ENCODE measurements around the gene FNDC3B. TPM values are rescaled to one million over a fixed set of nuclear protein-coding genes. Genes with fewer than 3 reads are reported as not detected.

Gene FNDC3B
- total and polyA plus RNA-seq, 2 donors (not counting 3 experiments of a cell fraction or from before 2014, with no cell fraction given), result 91.6 to 295 TPM

GRCh38 chr3:172437713-172438112 is 398.3 kb downstream of the FNDC3B start:
- Histone ChIP-seq H3K9me3 (replicated peaks; ENCODE audit: control insufficient read depth, insufficient read depth, low read length) (no peaks in the 10 kb centered on the region), H2AFZ (ENCODE audit: low read depth, low read length) (no peak overlapping the region), H3K36me3 (ENCODE audit: control insufficient read depth in 2 of 2, extremely low read depth in 1 of 2, insufficient read depth in 2 of 2, low read length in 2 of 2) (no peaks in the 10 kb centered on the region), H3K9me1 (replicated peaks; ENCODE audit: control insufficient read depth, extremely low read depth, insufficient read depth, low read length) (no peaks in the 10 kb centered on the region), H3K4me3 (replicated peaks in 1 of 3; ENCODE audit: insufficient read depth in 1 of 3, low read depth in 1 of 3, low read length in 3 of 3) (no peak overlapping the region), H3K9ac (replicated peaks; ENCODE audit: extremely low read depth, insufficient read depth, low read length) (no peak overlapping the region), H3K4me2 (ENCODE audit: insufficient read depth, low read length) (no peak overlapping the region), H3K27me3 (ENCODE audit: control insufficient read depth in 2 of 2, insufficient read depth in 2 of 2, low read length in 2 of 2) (peaks cover 8 to 11% of the 10 kb centered on the region in 2 experiments), H4K20me1 (replicated peaks; ENCODE audit: control insufficient read depth, extremely low read depth, insufficient read depth, low read length) (no peaks in the 10 kb centered on the region), H3K27ac (ENCODE audit: insufficient read depth, low read depth, low read length) (no peak overlapping the region), H3K79me2 (ENCODE audit: control insufficient read depth, insufficient read depth, low read length) (no peaks in the 10 kb centered on the region), H3K4me1 (ENCODE audit: control insufficient read depth, extremely low read depth, insufficient read depth, low read length) (no peaks in the 10 kb centered on the region)
- DNase-seq (ENCODE audit: low read depth, low spot score) (no peak), FAIRE-seq (no peak)
- TF ChIP-seq FOS (IDR thresholded peaks at IDR 0.05; ENCODE audit: borderline replicate concordance, insufficient read depth, low read length), result no peak
- no peak for TF ChIP-seq POLR2A (IDR thresholded peaks at IDR 0.05; ENCODE audit: low read depth, low read length)
- TF ChIP-seq EZH2 (IDR thresholded peaks at IDR 0.05; ENCODE audit: borderline replicate concordance, low read depth, low read length, severe bottlenecking), result no peak
- no peak for TF ChIP-seq CTCF (IDR thresholded peaks at IDR 0.05; ENCODE audit: extremely low read depth in 1 of 2, insufficient read depth in 1 of 2, low read depth in 1 of 2, low read length in 2 of 2)
- TF ChIP-seq MYC (IDR thresholded peaks at IDR 0.05; ENCODE audit: low read depth, low read length), result no peak
- TF ChIP-seq POLR2AphosphoS5 (IDR thresholded peaks at IDR 0.05; ENCODE audit: insufficient read depth, low read depth, low read length), result no peak
- no peak for TF ChIP-seq GATA2 (IDR thresholded peaks at IDR 0.05; ENCODE audit: insufficient read depth, insufficient read length, low read depth, low read length)
- TF ChIP-seq MAX (IDR thresholded peaks at IDR 0.05; ENCODE audit: insufficient read depth, insufficient read length), result no peak
- no peak for TF ChIP-seq JUN (IDR thresholded peaks at IDR 0.05; ENCODE audit: borderline replicate concordance, insufficient read depth, insufficient read length, low read depth)
- dilution Hi-C loops (cut with MboI; ENCODE audit: extremely low pct_ligation_motif_present, low sequenced_read_pairs) (no loop called here), intact Hi-C loops (cut with micrococcal nuclease) (no loop called here)
- ChIA-PET POLR2A (no interaction called here), CTCF (interaction anchor here (1.1 kb wide), 1 partner anchor 9 kb away, joined by 4 read pairs; no protein-coding TSS in a partner anchor)
- no TSS peak for BruUV-seq (replicated peaks)
